HEK293T (cell line): ENCODE data around the gene SMARCA1.

Experiments used
- ARNT ChIP-seq: fragments of 450-650 bp; IDR thresholded peaks from 2 replicates; pipeline ENCODE4 v1.6.1; 2017; ENCODE audit warnings: mild to moderate bottlenecking
- BHLHE40 ChIP-seq: fragments of 450-650 bp; IDR thresholded peaks from 2 replicates; pipeline ENCODE4 v1.6.1; 2016; ENCODE audit warnings: mild to moderate bottlenecking, moderate library complexity, borderline replicate concordance
- FOXA1 ChIP-seq: fragments of 450-650 bp; IDR thresholded peaks from 2 replicates; pipeline ENCODE4 v1.6.1; 2016; ENCODE audit warnings: mild to moderate bottlenecking
- FOXM1 ChIP-seq: fragments of 450-650 bp; IDR thresholded peaks from 2 replicates; pipeline ENCODE4 v1.6.1; 2017; ENCODE audit warnings: mild to moderate bottlenecking, borderline replicate concordance
- L3MBTL2 ChIP-seq: fragments of 450-650 bp; conservative IDR thresholded peaks from 2 replicates; pipeline ENCODE4 v1.6.1; 2016; ENCODE audit warnings: mild to moderate bottlenecking
- TARDBP ChIP-seq: fragments of 450-650 bp; IDR thresholded peaks from 2 replicates; pipeline ENCODE4 v1.6.1; 2016
- TF ChIP-seq, protein P1 (sequence below): fragments of 450-650 bp; IDR thresholded peaks from 2 replicates; pipeline ENCODE4 v1.6.1; 2016

GRCh38 chrX:129488359-129488758, 34.9 kb downstream of the SMARCA1 start:
- TF ChIP-seq L3MBTL2 (no peak), TARDBP (no peak), FOXM1 (no peak), ARNT (no peak), FOXA1 (no peak), BHLHE40 (no peak)
- TF ChIP-seq, protein P1, sequence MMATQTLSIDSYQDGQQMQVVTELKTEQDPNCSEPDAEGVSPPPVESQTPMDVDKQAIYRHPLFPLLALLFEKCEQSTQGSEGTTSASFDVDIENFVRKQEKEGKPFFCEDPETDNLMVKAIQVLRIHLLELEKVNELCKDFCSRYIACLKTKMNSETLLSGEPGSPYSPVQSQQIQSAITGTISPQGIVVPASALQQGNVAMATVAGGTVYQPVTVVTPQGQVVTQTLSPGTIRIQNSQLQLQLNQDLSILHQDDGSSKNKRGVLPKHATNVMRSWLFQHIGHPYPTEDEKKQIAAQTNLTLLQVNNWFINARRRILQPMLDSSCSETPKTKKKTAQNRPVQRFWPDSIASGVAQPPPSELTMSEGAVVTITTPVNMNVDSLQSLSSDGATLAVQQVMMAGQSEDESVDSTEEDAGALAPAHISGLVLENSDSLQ, result no peak
